HG02642 (cell line): ENCODE results near the gene RABGEF1.
"Not testable (repeated sequence)": the region's sequence is repeated elsewhere in the genome, so short reads cannot be mapped to it uniquely, and the experiment has no call there.

Experiments
- ATAC-seq: cut with Tn5 transposase; IDR thresholded peaks from one replicate; pipeline ENCODE4 v1.9.1; 2021; ENCODE audit warnings: mild to moderate bottlenecking; ENCODE audit not compliant: unreplicated experiment, poor library complexity

The RABGEF1 gene

GRCh38 chr7:66763633-66764355 is 23.3 kb downstream of the RABGEF1 start:
- ATAC-seq, result not testable (repeated sequence)

GRCh38 chr7:66764905-66765304 is 24.4 kb downstream of the RABGEF1 start:
- not testable (repeated sequence) for ATAC-seq

- not testable (repeated sequence) for ATAC-seq
These were observed 24.9 kb downstream of the RABGEF1 start for GRCh38 chr7:66765322-66766025.

GRCh38 chr7:66766041-66766440 is 25.5 kb downstream of the RABGEF1 start:
- no peak for ATAC-seq

GRCh38 chr7:66767486-66767885 is 27.0 kb downstream of the RABGEF1 start:
- ATAC-seq, result not testable (repeated sequence)

- ATAC-seq, result no peak
These were observed 28.6 kb downstream of the RABGEF1 start for GRCh38 chr7:66768865-66769832.

- no peak for ATAC-seq
These were observed 29.4 kb downstream of the RABGEF1 start for GRCh38 chr7:66769833-66770512.

- ATAC-seq, result no peak
These were observed 31.3 kb downstream of the RABGEF1 start for GRCh38 chr7:66771795-66772194.

GRCh38 chr7:66773744-66774143 is 33.2 kb downstream of the RABGEF1 start:
- ATAC-seq, result not testable (repeated sequence)

GRCh38 chr7:66776383-66776782 is 35.9 kb downstream of the RABGEF1 start:
- ATAC-seq, result not testable (repeated sequence)

GRCh38 chr7:66776800-66777442 is 36.4 kb downstream of the RABGEF1 start:
- no peak for ATAC-seq

- no peak for ATAC-seq
These were observed 37.7 kb downstream of the RABGEF1 start for GRCh38 chr7:66778201-66778600.

- ATAC-seq, result no peak
These were observed 39.3 kb downstream of the RABGEF1 start for GRCh38 chr7:66779669-66780409.

- ATAC-seq, result no peak
These were observed 41.0 kb downstream of the RABGEF1 start for GRCh38 chr7:66781408-66782090.

GRCh38 chr7:66782875-66783274 is 42.3 kb downstream of the RABGEF1 start:
- ATAC-seq, result not testable (repeated sequence)

- ATAC-seq, result not testable (repeated sequence)
These were observed 43.5 kb downstream of the RABGEF1 start for GRCh38 chr7:66783887-66784595.

- no peak for ATAC-seq
These were observed 49.7 kb downstream of the RABGEF1 start for GRCh38 chr7:66790196-66790595.

- ATAC-seq, result no peak
These were observed 50.2 kb downstream of the RABGEF1 start for GRCh38 chr7:66790725-66791124.
